ENCODE measurements around the gene APOBEC2. TPM values are rescaled to one million over a fixed set of nuclear protein-coding genes. Genes with fewer than 3 reads are reported as not detected.
A peak's percentile ranks its signal among the peaks of the same experiment; 100 is the strongest.

The APOBEC2 gene
- total and polyA plus RNA-seq, 9 of the 15 experiments (the other 6 are each of a cell fraction or from before 2014, with no cell fraction given) = 0.25 to 1.6 TPM; not detected in 7

DNA sequence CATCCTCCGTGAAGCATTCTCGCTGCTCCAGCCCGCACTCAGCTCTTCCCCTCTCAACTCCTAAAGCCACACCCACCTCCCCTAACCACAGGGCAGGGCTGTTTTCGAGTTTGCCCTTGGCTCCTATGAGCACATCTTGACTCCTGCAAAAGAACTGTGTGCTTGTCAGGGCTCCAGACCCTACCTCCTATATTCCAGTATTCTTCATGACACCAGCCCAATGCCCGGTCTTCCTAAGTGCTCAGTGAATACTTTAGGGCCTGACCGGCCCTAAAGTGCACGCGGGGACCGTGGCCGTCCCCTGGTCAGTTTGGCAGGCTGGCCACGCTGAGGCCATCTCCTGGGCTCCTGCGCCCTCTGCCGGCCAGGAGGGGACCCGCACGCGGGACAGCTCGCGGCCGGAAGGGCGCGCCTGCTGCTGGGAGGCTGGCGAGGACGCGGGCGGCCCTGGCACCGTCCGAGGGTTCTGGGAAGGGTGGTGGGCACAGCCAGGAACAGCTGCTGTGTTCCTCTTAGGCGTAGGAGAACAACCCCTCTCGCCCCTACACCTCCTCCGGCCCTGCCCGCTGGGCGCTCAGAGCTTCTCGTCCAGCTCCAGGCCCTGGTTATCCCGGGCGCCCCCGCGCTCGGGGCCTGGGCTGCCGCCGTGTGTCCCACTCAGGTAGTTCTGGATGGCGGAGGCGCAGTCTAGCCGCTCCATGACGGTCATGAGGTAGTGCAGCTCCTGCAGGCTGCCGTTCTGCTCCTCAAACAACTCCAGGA, 25.0 kb upstream of the APOBEC2 start (continued):
- TF ChIP-seq STAG1 (CRISPR knock-in tag; IDR thresholded peaks at IDR 0.05; ENCODE audit: borderline replicate concordance) (peak; percentile 84; the same call in 1 of the 2 replicates), RBM17 (IDR thresholded peaks at IDR 0.05; ENCODE audit: borderline replicate concordance, low read depth, low read length) (no peak), AFF4 (CRISPR knock-in tag; IDR thresholded peaks at IDR 0.05) (peak; percentile 79), PHF20 (IDR thresholded peaks at IDR 0.05; ENCODE audit: partially characterized antibody) (peak; percentile 37), ZNF445 (CRISPR knock-in tag; IDR thresholded peaks at IDR 0.05; ENCODE audit: low read depth) (no peak), RBM15 (IDR thresholded peaks at IDR 0.05; ENCODE audit: insufficient read depth, low read length) (no peak)
- TF ChIP-seq, protein P1, sequence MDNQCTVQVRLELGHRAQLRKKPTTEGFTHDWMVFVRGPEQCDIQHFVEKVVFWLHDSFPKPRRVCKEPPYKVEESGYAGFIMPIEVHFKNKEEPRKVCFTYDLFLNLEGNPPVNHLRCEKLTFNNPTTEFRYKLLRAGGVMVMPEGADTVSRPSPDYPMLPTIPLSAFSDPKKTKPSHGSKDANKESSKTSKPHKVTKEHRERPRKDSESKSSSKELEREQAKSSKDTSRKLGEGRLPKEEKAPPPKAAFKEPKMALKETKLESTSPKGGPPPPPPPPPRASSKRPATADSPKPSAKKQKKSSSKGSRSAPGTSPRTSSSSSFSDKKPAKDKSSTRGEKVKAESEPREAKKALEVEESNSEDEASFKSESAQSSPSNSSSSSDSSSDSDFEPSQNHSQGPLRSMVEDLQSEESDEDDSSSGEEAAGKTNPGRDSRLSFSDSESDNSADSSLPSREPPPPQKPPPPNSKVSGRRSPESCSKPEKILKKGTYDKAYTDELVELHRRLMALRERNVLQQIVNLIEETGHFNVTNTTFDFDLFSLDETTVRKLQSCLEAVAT (IDR thresholded peaks at IDR 0.05) = peak in 1 of 2 experiments; percentile 68; a peak in 1 of 4 replicates
- TF ChIP-seq, protein P2, sequence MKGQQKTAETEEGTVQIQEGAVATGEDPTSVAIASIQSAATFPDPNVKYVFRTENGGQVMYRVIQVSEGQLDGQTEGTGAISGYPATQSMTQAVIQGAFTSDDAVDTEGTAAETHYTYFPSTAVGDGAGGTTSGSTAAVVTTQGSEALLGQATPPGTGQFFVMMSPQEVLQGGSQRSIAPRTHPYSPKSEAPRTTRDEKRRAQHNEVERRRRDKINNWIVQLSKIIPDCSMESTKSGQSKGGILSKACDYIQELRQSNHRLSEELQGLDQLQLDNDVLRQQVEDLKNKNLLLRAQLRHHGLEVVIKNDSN (CRISPR knock-in tag; IDR thresholded peaks at IDR 0.05) = peak; percentile 40; the same call in 1 of the 2 replicates
- TF ChIP-seq, protein P3, sequence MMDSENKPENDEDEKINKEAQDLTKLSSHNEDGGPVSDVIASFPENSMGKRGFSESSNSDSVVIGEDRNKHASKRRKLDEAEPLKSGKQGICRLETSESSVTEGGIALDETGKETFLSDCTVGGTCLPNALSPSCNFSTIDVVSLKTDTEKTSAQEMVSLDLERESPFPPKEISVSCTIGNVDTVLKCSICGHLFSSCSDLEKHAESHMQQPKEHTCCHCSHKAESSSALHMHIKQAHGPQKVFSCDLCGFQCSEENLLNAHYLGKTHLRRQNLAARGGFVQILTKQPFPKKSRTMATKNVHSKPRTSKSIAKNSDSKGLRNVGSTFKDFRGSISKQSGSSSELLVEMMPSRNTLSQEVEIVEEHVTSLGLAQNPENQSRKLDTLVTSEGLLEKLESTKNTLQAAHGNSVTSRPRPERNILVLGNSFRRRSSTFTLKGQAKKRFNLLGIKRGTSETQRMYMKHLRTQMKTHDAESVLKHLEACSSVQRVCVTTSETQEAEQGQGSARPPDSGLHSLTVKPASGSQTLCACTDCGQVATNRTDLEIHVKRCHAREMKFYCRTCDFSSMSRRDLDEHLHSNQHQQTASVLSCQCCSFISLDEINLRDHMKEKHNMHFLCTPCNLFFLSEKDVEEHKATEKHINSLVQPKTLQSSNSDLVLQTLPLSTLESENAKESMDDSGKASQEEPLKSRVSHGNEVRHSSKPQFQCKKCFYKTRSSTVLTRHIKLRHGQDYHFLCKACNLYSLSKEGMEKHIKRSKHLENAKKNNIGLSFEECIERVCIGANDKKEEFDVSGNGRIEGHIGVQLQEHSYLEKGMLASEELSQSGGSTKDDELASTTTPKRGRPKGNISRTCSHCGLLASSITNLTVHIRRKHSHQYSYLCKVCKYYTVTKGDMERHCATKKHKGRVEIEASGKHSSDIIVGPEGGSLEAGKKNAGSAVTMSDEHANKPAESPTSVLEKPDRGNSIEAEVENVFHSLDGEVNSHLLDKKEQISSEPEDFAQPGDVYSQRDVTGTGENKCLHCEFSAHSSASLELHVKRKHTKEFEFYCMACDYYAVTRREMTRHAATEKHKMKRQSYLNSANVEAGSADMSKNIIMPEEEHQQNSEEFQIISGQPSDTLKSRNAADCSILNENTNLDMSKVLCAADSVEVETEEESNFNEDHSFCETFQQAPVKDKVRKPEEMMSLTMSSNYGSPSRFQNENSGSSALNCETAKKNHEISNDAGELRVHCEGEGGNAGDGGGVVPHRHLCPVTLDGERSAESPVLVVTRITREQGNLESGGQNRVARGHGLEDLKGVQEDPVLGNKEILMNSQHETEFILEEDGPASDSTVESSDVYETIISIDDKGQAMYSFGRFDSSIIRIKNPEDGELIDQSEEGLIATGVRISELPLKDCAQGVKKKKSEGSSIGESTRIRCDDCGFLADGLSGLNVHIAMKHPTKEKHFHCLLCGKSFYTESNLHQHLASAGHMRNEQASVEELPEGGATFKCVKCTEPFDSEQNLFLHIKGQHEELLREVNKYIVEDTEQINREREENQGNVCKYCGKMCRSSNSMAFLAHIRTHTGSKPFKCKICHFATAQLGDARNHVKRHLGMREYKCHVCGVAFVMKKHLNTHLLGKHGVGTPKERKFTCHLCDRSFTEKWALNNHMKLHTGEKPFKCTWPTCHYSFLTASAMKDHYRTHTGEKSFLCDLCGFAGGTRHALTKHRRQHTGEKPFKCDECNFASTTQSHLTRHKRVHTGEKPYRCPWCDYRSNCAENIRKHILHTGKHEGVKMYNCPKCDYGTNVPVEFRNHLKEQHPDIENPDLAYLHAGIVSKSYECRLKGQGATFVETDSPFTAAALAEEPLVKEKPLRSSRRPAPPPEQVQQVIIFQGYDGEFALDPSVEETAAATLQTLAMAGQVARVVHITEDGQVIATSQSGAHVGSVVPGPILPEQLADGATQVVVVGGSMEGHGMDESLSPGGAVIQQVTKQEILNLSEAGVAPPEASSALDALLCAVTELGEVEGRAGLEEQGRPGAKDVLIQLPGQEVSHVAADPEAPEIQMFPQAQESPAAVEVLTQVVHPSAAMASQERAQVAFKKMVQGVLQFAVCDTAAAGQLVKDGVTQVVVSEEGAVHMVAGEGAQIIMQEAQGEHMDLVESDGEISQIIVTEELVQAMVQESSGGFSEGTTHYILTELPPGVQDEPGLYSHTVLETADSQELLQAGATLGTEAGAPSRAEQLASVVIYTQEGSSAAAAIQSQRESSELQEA (IDR thresholded peaks at IDR 0.05; ENCODE audit: low read depth) = 0 out of 2 replicates have a peak, but pooled peaks have one; percentile 24

Data from K562 (cell line).